ENCODE results near the gene EEIG1. TPM values are rescaled to one million over a fixed set of nuclear protein-coding genes. Genes with fewer than 3 reads are reported as not detected.
A peak's percentile ranks its signal among the peaks of the same experiment; 100 is the strongest.

The EEIG1 gene
- total and polyA plus RNA-seq, 12 donors, result 6.7 to 33.5 (median 23.5) TPM

- no peaks in the 10 kb centered on the region for H3K36me3 ChIP-seq
- H3K4me3 ChIP-seq, result no peak overlapping the region
- peaks cover 0 to 3% (median 0%) of the 10 kb centered on the region in 11 donors for H3K9me3 ChIP-seq
- DNase-seq, result peak in 1 of 2 donors; percentile 5
- no peaks in the 10 kb centered on the region for H3K27me3 ChIP-seq
- ATAC-seq, result no peak
- intact Hi-C loops (cut with DNase I), result loop anchor here in 1 of 10 donors (10.0 kb wide), 1 partner anchor 1284 kb away; no protein-coding TSS in a partner anchor
- H3K27ac ChIP-seq, result peak overlapping the region in 7 of 10 donors; percentile 3 to 76 (median 62)
- peaks cover 24 to 59% (median 54%) of the 10 kb centered on the region in 9 donors for H3K4me1 ChIP-seq
- WGBS, 2 donors, result 90 to 95% methylated on average over 2 of the region's 2 CpGs
- TF ChIP-seq CTCF (IDR thresholded peaks at IDR 0.05), result no peak
Observed at GRCh38 chr9:127961155-127961490, 19.7 kb downstream of the EEIG1 start.

GRCh38 chr9:127960410-127961154, 20.2 kb downstream of the EEIG1 start:
- H3K4me3 ChIP-seq, result no peak overlapping the region
- intact Hi-C loops (cut with DNase I), result loop anchor here in 1 of 10 donors (10.0 kb wide), 1 partner anchor 1284 kb away; no protein-coding TSS in a partner anchor
- peaks cover 0 to 3% (median 0%) of the 10 kb centered on the region in 11 donors for H3K9me3 ChIP-seq
- DNase-seq, result peak in 1 of 2 donors; percentile 21
- peak overlapping the region in 9 of 10 donors; percentile 3 to 76 (median 51) for H3K27ac ChIP-seq
- WGBS, 2 donors, result 41 to 46% methylated on average over 11 of the region's 11 CpGs
- no peaks in the 10 kb centered on the region for H3K27me3 ChIP-seq
- no peak for TF ChIP-seq CTCF (IDR thresholded peaks at IDR 0.05)
- ATAC-seq, result no peak
- H3K36me3 ChIP-seq, result no peaks in the 10 kb centered on the region
- peaks cover 20 to 59% (median 53%) of the 10 kb centered on the region in 9 donors for H3K4me1 ChIP-seq

GRCh38 chr9:127959841-127960409, 20.9 kb downstream of the EEIG1 start:
- ATAC-seq (no peak), DNase-seq (no peak)
- peak overlapping the region in 9 of 10 donors; percentile 3 to 76 (median 51) for H3K27ac ChIP-seq
- H3K27me3 ChIP-seq, result no peaks in the 10 kb centered on the region
- no peak overlapping the region for H3K4me3 ChIP-seq
- no peaks in the 10 kb centered on the region for H3K36me3 ChIP-seq
- H3K9me3 ChIP-seq, result peaks cover 0 to 3% (median 0%) of the 10 kb centered on the region in 11 donors
- WGBS, 2 donors, result 93 to 96% methylated on average over 2 of the region's 2 CpGs
- TF ChIP-seq CTCF (IDR thresholded peaks at IDR 0.05), result no peak
- peaks cover 14 to 59% (median 52%) of the 10 kb centered on the region in 9 donors for H3K4me1 ChIP-seq
- intact Hi-C loops (cut with DNase I), result loop anchor here in 2 of 10 donors (5.0 to 10.0 kb wide), 2 partner anchors 42 to 1285 kb away; no protein-coding TSS in a partner anchor

GRCh38 chr9:127959398-127959797, 21.4 kb downstream of the EEIG1 start:
- peaks cover 12 to 59% (median 52%) of the 10 kb centered on the region in 9 donors for H3K4me1 ChIP-seq
- H3K4me3 ChIP-seq, result no peak overlapping the region
- no peaks in the 10 kb centered on the region for H3K27me3 ChIP-seq
- no peak for TF ChIP-seq CTCF (IDR thresholded peaks at IDR 0.05)
- peaks cover 0 to 3% (median 0%) of the 10 kb centered on the region in 11 donors for H3K9me3 ChIP-seq
- ATAC-seq, result no peak
- intact Hi-C loops (cut with DNase I), result loop anchor here in 1 of 10 donors (5.0 kb wide), 1 partner anchor 43 kb away; no protein-coding TSS in a partner anchor
- no peak overlapping the region for H3K27ac ChIP-seq
- no peaks in the 10 kb centered on the region for H3K36me3 ChIP-seq
- DNase-seq, result no peak
- 96 to 97% methylated on average over 4 of the region's 4 CpGs for WGBS, 2 donors

Measured in heart right ventricle (tissue), 16 donors.